HCT116 (cell line): Measurements from ENCODE around the gene POT1.

ENCODE experiments used
- TF ChIP-seq, protein P1 (sequence below): IDR thresholded peaks from 2 replicates; pipeline ENCODE4 v1.6.1; 2012; ENCODE audit warnings: low read depth
- TF ChIP-seq, protein P2 (sequence below), 3 experiments: fragments of 200-600 bp in 1 of 3; sonication (generic) in 1 of 3; IDR thresholded peaks in 2 of 3; conservative IDR thresholded peaks in 1 of 3; 2 replicates each; pipeline ENCODE4 v1.5.1; 2012 to 2017; ENCODE audit warnings: low read depth in 2 of 3, low read length in 2 of 3, antibody characterized with exemption in 1 of 3, borderline replicate concordance in 1 of 3, control low read depth in 1 of 3, mild to moderate bottlenecking in 1 of 3, mixed read lengths in 1 of 3, mixed run types in 1 of 3, moderate library complexity in 1 of 3; ENCODE audit not compliant: insufficient read depth in 1 of 3

DNA sequence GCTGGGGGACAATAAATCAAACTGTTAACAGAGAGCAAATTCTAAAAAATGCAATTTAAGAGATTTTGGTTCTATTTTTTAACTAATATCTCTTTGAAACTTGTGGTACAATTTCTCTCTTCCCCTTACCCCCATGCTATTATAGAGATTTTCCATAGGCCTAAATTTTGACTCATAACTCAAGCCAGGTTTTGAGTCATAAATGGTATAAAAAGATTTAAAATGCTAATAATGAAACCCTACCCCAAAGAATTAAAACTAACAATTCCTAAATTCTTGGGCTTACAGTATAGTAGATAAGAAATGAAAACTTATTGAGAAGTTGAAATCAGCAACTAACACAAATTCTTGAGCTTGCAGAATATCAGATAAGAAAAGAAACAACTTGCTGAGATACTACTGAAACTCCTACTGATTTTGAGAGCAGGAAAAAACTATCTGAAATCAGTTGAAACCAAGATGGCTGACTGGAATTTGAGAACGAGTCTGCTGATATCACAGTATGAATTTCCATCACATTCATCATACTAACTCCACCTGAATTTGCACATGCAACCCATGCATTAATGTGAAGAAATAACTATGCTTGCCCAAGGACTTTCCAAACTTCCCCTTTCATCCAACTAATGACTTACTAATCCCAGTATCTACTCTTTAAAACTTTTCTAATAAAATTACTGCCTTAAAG, 36.3 kb downstream of the POT1 start:
- TF ChIP-seq, protein P1, sequence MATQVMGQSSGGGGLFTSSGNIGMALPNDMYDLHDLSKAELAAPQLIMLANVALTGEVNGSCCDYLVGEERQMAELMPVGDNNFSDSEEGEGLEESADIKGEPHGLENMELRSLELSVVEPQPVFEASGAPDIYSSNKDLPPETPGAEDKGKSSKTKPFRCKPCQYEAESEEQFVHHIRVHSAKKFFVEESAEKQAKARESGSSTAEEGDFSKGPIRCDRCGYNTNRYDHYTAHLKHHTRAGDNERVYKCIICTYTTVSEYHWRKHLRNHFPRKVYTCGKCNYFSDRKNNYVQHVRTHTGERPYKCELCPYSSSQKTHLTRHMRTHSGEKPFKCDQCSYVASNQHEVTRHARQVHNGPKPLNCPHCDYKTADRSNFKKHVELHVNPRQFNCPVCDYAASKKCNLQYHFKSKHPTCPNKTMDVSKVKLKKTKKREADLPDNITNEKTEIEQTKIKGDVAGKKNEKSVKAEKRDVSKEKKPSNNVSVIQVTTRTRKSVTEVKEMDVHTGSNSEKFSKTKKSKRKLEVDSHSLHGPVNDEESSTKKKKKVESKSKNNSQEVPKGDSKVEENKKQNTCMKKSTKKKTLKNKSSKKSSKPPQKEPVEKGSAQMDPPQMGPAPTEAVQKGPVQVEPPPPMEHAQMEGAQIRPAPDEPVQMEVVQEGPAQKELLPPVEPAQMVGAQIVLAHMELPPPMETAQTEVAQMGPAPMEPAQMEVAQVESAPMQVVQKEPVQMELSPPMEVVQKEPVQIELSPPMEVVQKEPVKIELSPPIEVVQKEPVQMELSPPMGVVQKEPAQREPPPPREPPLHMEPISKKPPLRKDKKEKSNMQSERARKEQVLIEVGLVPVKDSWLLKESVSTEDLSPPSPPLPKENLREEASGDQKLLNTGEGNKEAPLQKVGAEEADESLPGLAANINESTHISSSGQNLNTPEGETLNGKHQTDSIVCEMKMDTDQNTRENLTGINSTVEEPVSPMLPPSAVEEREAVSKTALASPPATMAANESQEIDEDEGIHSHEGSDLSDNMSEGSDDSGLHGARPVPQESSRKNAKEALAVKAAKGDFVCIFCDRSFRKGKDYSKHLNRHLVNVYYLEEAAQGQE: no peak
- TF ChIP-seq, protein P2, sequence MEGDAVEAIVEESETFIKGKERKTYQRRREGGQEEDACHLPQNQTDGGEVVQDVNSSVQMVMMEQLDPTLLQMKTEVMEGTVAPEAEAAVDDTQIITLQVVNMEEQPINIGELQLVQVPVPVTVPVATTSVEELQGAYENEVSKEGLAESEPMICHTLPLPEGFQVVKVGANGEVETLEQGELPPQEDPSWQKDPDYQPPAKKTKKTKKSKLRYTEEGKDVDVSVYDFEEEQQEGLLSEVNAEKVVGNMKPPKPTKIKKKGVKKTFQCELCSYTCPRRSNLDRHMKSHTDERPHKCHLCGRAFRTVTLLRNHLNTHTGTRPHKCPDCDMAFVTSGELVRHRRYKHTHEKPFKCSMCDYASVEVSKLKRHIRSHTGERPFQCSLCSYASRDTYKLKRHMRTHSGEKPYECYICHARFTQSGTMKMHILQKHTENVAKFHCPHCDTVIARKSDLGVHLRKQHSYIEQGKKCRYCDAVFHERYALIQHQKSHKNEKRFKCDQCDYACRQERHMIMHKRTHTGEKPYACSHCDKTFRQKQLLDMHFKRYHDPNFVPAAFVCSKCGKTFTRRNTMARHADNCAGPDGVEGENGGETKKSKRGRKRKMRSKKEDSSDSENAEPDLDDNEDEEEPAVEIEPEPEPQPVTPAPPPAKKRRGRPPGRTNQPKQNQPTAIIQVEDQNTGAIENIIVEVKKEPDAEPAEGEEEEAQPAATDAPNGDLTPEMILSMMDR (IDR thresholded peaks at IDR 0.05 in 2 of 3, conservative IDR thresholded peaks at IDR 0.05 in 1 of 3; ENCODE audit: borderline replicate concordance in 1 of 3, insufficient read depth in 1 of 3, low read depth in 2 of 3, low read length in 2 of 3): no peak
